Thymus (tissue), 11 donors: ENCODE measurements around the gene ZCCHC2. TPM values are rescaled to one million over a fixed set of nuclear protein-coding genes. Genes with fewer than 3 reads are reported as not detected.

Experiments used
- DNase-seq, 9 donors: peaks; one replicate each; pipeline ENCODE4 v3.0.0-alpha.2; 2013; ENCODE audit warnings: low spot score in 9 of 9, low read depth in 6 of 9, missing footprints in 1 of 9
- H3K27ac ChIP-seq, 2 donors: one replicate each; pipeline ENCODE4 v1.5.1; 2013; ENCODE audit warnings: control low read depth in 1 of 2, low read depth in 1 of 2, low read length in 1 of 2, mild to moderate bottlenecking in 1 of 2, moderate library complexity in 1 of 2
- H3K27me3 ChIP-seq, 2 donors: one replicate each; pipeline ENCODE4 v1.5.1; 2013; ENCODE audit warnings: low read length in 1 of 2; ENCODE audit not compliant: control insufficient read depth in 2 of 2, insufficient read depth in 1 of 2
- H3K36me3 ChIP-seq, 2 donors: one replicate each; pipeline ENCODE4 v1.5.1; 2013; ENCODE audit warnings: low read length in 1 of 2, mild to moderate bottlenecking in 1 of 2, moderate library complexity in 1 of 2; ENCODE audit not compliant: control insufficient read depth in 2 of 2, insufficient read depth in 2 of 2
- H3K4me1 ChIP-seq, 2 donors: one replicate each; pipeline ENCODE4 v1.5.1; 2013; ENCODE audit warnings: low read length in 2 of 2; ENCODE audit not compliant: control insufficient read depth in 2 of 2, insufficient read depth in 2 of 2
- H3K4me3 ChIP-seq, 2 donors: one replicate each; pipeline ENCODE4 v1.5.1; 2013; ENCODE audit warnings: low read length in 2 of 2, control low read depth in 1 of 2, mild to moderate bottlenecking in 1 of 2
- H3K9me3 ChIP-seq, 2 donors: one replicate each; pipeline ENCODE4 v1.5.1; 2013; ENCODE audit warnings: low read length in 1 of 2, mild to moderate bottlenecking in 1 of 2; ENCODE audit not compliant: control insufficient read depth in 2 of 2, insufficient read depth in 1 of 2
- WGBS: extraction: QIAGEN DNeasy Blood & Tissue Kit; methylation state at CpG from one replicate; pipeline ENCODE4 v1.1.7; 2013; 5-methylcytosine and 5-hydroxymethylcytosine counted together
- polyA plus RNA-seq: library from polyadenylated mRNA; stranded (reverse); fragments of 200-250 nt; gene quantifications from one replicate; pipeline ENCODE4 v1.2.3, GENCODE V29; 2013
- total RNA-seq: library from RNA; stranded (reverse); fragments of 120-200 nt; gene quantifications from one replicate; pipeline ENCODE4 v1.2.4, GENCODE V29; 2013
- donor health status: healthy.

Gene ZCCHC2
- total and polyA plus RNA-seq, 2 donors = 10.7 to 12.8 TPM

GRCh38 chr18:62538881-62539280 lies 16.1 kb downstream of the ZCCHC2 start:
- Histone ChIP-seq H3K4me1 (peaks cover 0 to 4% of the 10 kb centered on the region in 2 donors), H3K36me3 (peaks cover 14 to 32% of the 10 kb centered on the region in 2 donors), H3K27ac (no peak overlapping the region), H3K4me3 (no peak overlapping the region), H3K27me3 (no peaks in the 10 kb centered on the region), H3K9me3 (no peaks in the 10 kb centered on the region)
- no peak for DNase-seq
- WGBS = over 99% methylated on average over 3 of the region's 3 CpGs

DNA sequence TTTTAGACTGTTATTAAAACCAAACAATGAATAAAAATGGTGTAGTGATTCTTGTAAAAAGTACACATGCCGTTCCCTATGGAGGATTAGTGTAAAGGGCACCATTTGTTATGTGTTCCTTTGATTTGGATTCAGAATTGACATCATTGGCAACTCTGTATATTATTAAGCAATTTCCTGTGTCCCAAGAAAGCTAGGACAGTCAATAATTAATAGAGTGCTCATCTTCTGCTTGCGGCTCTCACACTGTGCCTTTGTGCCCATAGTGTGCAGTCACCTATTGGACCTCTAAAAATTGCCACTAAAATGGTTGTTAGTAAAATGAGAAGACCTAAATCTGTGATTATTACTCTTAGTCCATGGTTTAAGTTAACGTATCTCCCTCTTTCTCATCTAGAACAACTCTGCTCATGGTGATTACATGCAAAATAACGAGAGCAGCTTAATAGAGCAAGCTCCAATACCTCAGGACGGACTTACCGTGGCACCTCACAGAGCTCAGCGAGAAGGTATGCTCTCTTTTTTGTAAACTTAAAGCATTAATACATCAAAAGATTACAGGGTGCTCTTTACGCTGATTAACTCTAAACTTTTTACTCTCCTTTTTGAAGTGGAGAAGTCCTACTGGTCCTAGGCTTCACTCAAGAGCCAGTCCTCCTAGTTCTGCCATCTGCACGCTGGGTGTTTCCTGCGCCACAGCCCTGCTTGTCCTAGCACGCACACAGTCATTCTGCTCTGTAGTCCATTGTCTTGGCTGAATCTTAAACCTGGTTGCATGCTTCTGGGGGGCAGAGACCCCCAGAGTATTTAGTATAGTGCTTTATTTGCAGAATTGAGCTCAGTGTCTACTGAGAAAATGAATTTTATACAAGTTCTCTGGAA lies 16.7 kb downstream of the ZCCHC2 start:
- peaks cover 0 to 4% of the 10 kb centered on the region in 2 donors for H3K4me1 ChIP-seq
- no peak overlapping the region for H3K27ac ChIP-seq
- no peak for DNase-seq
- H3K9me3 ChIP-seq = no peaks in the 10 kb centered on the region
- 99% methylated on average over 11 of the region's 11 CpGs for WGBS
- peaks cover 14 to 32% of the 10 kb centered on the region in 2 donors for H3K36me3 ChIP-seq
- no peaks in the 10 kb centered on the region for H3K27me3 ChIP-seq
- no peak overlapping the region for H3K4me3 ChIP-seq

- DNase-seq = no peak
- Histone ChIP-seq H3K36me3 (peaks cover 23 to 59% of the 10 kb centered on the region in 2 donors), H3K4me1 (no peaks in the 10 kb centered on the region), H3K4me3 (no peak overlapping the region), H3K27ac (no peak overlapping the region), H3K9me3 (no peaks in the 10 kb centered on the region), H3K27me3 (no peaks in the 10 kb centered on the region)
- WGBS = 98% methylated on average over 7 of the region's 7 CpGs
Observed at GRCh38 chr18:62543021-62543420, 20.2 kb downstream of the ZCCHC2 start.

GRCh38 chr18:62545098-62545497 lies 22.3 kb downstream of the ZCCHC2 start:
- no peak overlapping the region for H3K4me3 ChIP-seq
- no peak for DNase-seq
- no peaks in the 10 kb centered on the region for H3K27me3 ChIP-seq
- peaks cover 18 to 55% of the 10 kb centered on the region in 2 donors for H3K36me3 ChIP-seq
- 89% methylated on average over 4 of the region's 4 CpGs for WGBS
- no peak overlapping the region for H3K27ac ChIP-seq
- H3K9me3 ChIP-seq = no peaks in the 10 kb centered on the region
- no peaks in the 10 kb centered on the region for H3K4me1 ChIP-seq

GRCh38 chr18:62549755-62550154 lies 26.9 kb downstream of the ZCCHC2 start:
- 88% methylated on average over 5 of the region's 5 CpGs for WGBS
- no peak for DNase-seq
- no peaks in the 10 kb centered on the region for H3K27me3 ChIP-seq
- H3K36me3 ChIP-seq = peaks cover 27 to 53% of the 10 kb centered on the region in 2 donors
- H3K9me3 ChIP-seq = no peaks in the 10 kb centered on the region
- no peaks in the 10 kb centered on the region for H3K4me1 ChIP-seq
- no peak overlapping the region for H3K27ac ChIP-seq
- H3K4me3 ChIP-seq = no peak overlapping the region

DNA sequence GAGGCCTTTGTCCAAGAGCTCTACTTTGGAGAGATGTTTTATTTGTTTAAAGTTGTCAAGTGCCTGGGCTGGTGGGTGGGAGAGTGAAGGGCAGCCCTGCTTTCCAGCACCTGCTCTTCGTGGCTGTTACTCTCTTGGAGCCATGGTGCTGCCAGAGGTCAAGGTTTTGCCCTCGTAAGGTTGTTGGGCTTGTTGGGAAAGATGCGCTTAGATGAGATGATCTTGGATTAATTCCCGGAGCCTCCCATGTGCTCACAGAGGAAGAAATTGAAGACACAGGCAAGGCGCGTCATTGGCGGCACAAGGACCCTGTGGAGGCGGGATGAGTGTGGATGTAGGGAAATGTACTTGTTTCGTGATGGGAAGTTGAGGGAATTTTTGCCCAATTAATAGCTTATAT lies 27.9 kb downstream of the ZCCHC2 start:
- no peaks in the 10 kb centered on the region for H3K4me1 ChIP-seq
- H3K4me3 ChIP-seq = no peak overlapping the region
- H3K27ac ChIP-seq = no peak overlapping the region
- peaks cover 23 to 46% of the 10 kb centered on the region in 2 donors for H3K36me3 ChIP-seq
- DNase-seq = no peak
- no peaks in the 10 kb centered on the region for H3K27me3 ChIP-seq
- 87% methylated on average over 9 of the region's 9 CpGs for WGBS
- H3K9me3 ChIP-seq = no peaks in the 10 kb centered on the region

- Histone ChIP-seq H3K4me3 (no peak overlapping the region), H3K36me3 (peaks cover 26 to 46% of the 10 kb centered on the region in 2 donors), H3K27ac (no peak overlapping the region), H3K4me1 (no peaks in the 10 kb centered on the region), H3K9me3 (no peaks in the 10 kb centered on the region), H3K27me3 (no peaks in the 10 kb centered on the region)
- no peak for DNase-seq
- 97% methylated on average over 4 of the region's 4 CpGs for WGBS
Observed at GRCh38 chr18:62551972-62552513, 29.2 kb downstream of the ZCCHC2 start.

- Histone ChIP-seq H3K4me3 (no peak overlapping the region), H3K27me3 (no peaks in the 10 kb centered on the region), H3K27ac (no peak overlapping the region), H3K9me3 (no peaks in the 10 kb centered on the region), H3K4me1 (no peaks in the 10 kb centered on the region), H3K36me3 (peaks cover 32 to 55% of the 10 kb centered on the region in 2 donors)
- WGBS = 94% methylated on average over 6 of the region's 6 CpGs
- no peak for DNase-seq
Observed at GRCh38 chr18:62554061-62554815, 31.4 kb downstream of the ZCCHC2 start.

GRCh38 chr18:62555135-62555534 lies 32.3 kb downstream of the ZCCHC2 start:
- no peaks in the 10 kb centered on the region for H3K27me3 ChIP-seq
- DNase-seq = no peak
- H3K27ac ChIP-seq = no peak overlapping the region
- H3K4me1 ChIP-seq = no peaks in the 10 kb centered on the region
- peaks cover 35 to 56% of the 10 kb centered on the region in 2 donors for H3K36me3 ChIP-seq
- 98% methylated on average over 3 of the region's 3 CpGs for WGBS
- H3K9me3 ChIP-seq = no peaks in the 10 kb centered on the region
- no peak overlapping the region for H3K4me3 ChIP-seq
